HepG2 (cell line): Measurements from ENCODE around the gene PSMB11.

ENCODE experiments used
- DR1 ChIP-seq: sonication (generic); formaldehyde crosslinking; IDR thresholded peaks from 2 replicates; pipeline ENCODE4 v1.8.0; 2021; ENCODE audit warnings: mild to moderate bottlenecking, missing genetic modification reagents, inconsistent platforms
- POLR2A ChIP-seq, 2 experiments: IDR thresholded peaks; 2 replicates each; pipeline ENCODE4 v1.6.1; 2011; ENCODE audit warnings: low read depth in 2 of 2, low read length in 2 of 2, mild to moderate bottlenecking in 1 of 2, moderate library complexity in 1 of 2; ENCODE audit not compliant: insufficient read depth in 1 of 2
- ZBTB33 ChIP-seq: sonication (generic); formaldehyde crosslinking; IDR thresholded peaks from 2 replicates; pipeline ENCODE4 v1.4.0; 2020; ENCODE audit warnings: missing genetic modification reagents

- TF ChIP-seq ZBTB33 (CRISPR knock-in tag) (peak; percentile 72), DR1 (CRISPR knock-in tag) (no peak; the same call in 1 of the 2 replicates), POLR2A (IDR thresholded peaks at IDR 0.05; ENCODE audit: insufficient read depth in 1 of 2, low read depth in 2 of 2, low read length in 2 of 2) (peak; percentile 84 to 97)
Measured at GRCh38 chr14:23071244-23071920, 29.4 kb downstream of the PSMB11 start.
